Ishikawa (cell line): Measurements from ENCODE around the gene HCRTR2.

Experiments used
- CEBPB ChIP-seq: IDR thresholded peaks from 2 replicates; pipeline ENCODE4 v1.6.1; 2012
- CREB1 ChIP-seq: IDR thresholded peaks from 2 replicates; pipeline ENCODE4 v1.6.1; 2012; ENCODE audit warnings: low read depth
- EGR1 ChIP-seq: IDR thresholded peaks from 2 replicates; pipeline ENCODE4 v1.6.1; 2012
- EP300 ChIP-seq: IDR thresholded peaks from 2 replicates; pipeline ENCODE4 v1.6.1; 2012; ENCODE audit warnings: borderline replicate concordance
- FOXM1 ChIP-seq: IDR thresholded peaks from 2 replicates; pipeline ENCODE4 v1.6.1; 2012; ENCODE audit warnings: low read depth, borderline replicate concordance
- MAX ChIP-seq: IDR thresholded peaks from 2 replicates; pipeline ENCODE4 v1.6.1; 2012
- NFIC ChIP-seq: IDR thresholded peaks from 2 replicates; pipeline ENCODE4 v1.6.1; 2012
- RAD21 ChIP-seq: IDR thresholded peaks from 2 replicates; pipeline ENCODE4 v1.6.1; 2012; ENCODE audit warnings: low read depth
- REST ChIP-seq: IDR thresholded peaks from 2 replicates; pipeline ENCODE4 v1.6.1; 2012; ENCODE audit warnings: low read depth, mild to moderate bottlenecking
- TAF1 ChIP-seq: IDR thresholded peaks from 2 replicates; pipeline ENCODE4 v1.6.1; 2012; ENCODE audit warnings: low read depth, mild to moderate bottlenecking
- TCF12 ChIP-seq: IDR thresholded peaks from 2 replicates; pipeline ENCODE4 v1.6.1; 2012; ENCODE audit warnings: low read depth
- TEAD4 ChIP-seq: IDR thresholded peaks from 2 replicates; pipeline ENCODE4 v1.6.1; 2012
- USF1 ChIP-seq: IDR thresholded peaks from 2 replicates; pipeline ENCODE4 v1.6.1; 2012
- YY1 ChIP-seq: IDR thresholded peaks from 2 replicates; pipeline ENCODE4 v1.6.1; 2012; ENCODE audit warnings: low read depth
- ZBTB7A ChIP-seq: IDR thresholded peaks from 2 replicates; pipeline ENCODE4 v1.6.1; 2012; ENCODE audit warnings: low read depth

Gene HCRTR2

GRCh38 chr6:55299286-55299985 is 125.1 kb downstream of the HCRTR2 start:
- TF ChIP-seq RAD21, result no peak
- no peak for TF ChIP-seq CEBPB
- TF ChIP-seq CREB1, result no peak
- no peak for TF ChIP-seq TAF1
- no peak for TF ChIP-seq EP300
- no peak for TF ChIP-seq REST
- TF ChIP-seq YY1, result no peak
- TF ChIP-seq FOXM1, result no peak

- no peak for TF ChIP-seq ZBTB7A
Observed at GRCh38 chr6:55304747-55305146, 130.4 kb downstream of the HCRTR2 start.

DNA sequence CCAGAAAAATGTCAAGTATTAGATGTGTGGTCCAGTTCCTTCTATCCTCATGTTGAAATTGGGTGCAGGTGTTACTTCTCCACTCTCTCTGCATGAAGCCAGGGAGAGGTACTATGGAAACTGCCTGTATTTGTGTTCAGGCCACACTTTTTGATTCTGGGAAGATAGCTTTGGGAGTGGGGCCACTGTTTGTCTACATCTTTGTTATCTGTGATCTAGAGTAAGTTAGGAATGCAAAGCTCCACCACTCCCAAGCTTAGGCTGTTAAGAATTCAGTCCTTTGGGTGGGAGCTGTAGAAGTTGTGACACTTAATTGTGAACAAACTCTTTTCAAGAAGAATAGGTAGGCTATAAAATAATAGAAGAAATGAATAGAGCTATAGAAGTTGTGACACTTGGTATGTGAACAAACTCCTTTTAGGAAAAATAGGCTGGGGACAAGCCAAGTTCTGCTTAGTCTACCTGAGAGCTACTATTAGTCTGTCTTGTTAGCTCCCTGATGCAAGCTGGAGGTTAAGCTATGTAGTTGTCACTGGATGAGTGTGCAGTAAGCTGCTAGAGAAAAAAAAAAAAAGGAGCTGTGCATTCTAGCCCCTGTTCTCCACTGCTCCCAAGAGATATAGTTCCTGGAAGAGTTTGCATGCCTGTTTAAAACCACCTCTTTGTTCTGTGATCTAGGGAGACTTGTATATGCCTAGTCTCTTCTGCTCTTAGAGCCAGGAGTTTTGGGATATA is 145.8 kb downstream of the HCRTR2 start:
- TF ChIP-seq TEAD4, result no peak

DNA sequence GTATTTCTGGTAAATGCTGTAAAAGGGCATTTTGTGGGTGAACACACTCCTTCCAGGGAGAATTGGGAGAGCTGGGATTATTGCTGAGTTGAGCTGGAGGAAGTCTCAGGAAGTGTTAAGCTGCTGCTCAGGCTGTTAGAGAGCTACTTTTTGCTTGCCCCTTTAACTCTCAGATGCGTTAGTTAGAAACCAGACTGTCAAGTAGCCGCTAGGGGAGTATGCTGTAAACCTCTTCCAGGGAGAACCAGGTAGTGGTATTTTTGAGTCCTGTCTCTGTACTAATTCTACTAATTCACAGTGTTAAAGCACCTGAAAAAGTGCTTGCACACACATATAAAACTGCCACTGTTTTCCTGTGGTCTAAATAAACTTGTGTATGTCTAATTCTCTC is 146.4 kb downstream of the HCRTR2 start:
- no peak for TF ChIP-seq CREB1
- no peak for TF ChIP-seq EP300
- no peak for TF ChIP-seq FOXM1
- no peak for TF ChIP-seq REST
- no peak for TF ChIP-seq MAX
- TF ChIP-seq TEAD4, result no peak
- no peak for TF ChIP-seq TCF12
- TF ChIP-seq USF1, result no peak
- no peak for TF ChIP-seq YY1
- TF ChIP-seq CEBPB, result no peak
- TF ChIP-seq ZBTB7A, result no peak
- no peak for TF ChIP-seq RAD21
- TF ChIP-seq TAF1, result no peak

- TF ChIP-seq YY1 (no peak), ZBTB7A (no peak), TAF1 (no peak), NFIC (no peak), REST (no peak), EP300 (no peak), FOXM1 (no peak), CEBPB (no peak), MAX (no peak), RAD21 (no peak), TEAD4 (no peak), USF1 (no peak), EGR1 (no peak), CREB1 (no peak), TCF12 (no peak)
Observed at GRCh38 chr6:55327169-55327568, 152.9 kb downstream of the HCRTR2 start, which contains the start of gene GFRAL. Gene GFRAL (plus strand): TSS chr6:55327469. CDS start chr6:55327555, 86 bp downstream.
